PC-3 (cell line): ENCODE results near the gene LBP. TPM values are rescaled to one million over a fixed set of nuclear protein-coding genes. Genes with fewer than 3 reads are reported as not detected.

ENCODE experiments used
- ATAC-seq: fragments of 200-7000 bp; cut with Tn5 transposase; 2 replicates; pipeline ENCODE4 v1.9.1; 2020; ENCODE audit warnings: mild to moderate bottlenecking, moderate library complexity
- BruUV-seq: library from RNA; stranded (reverse); fragments of 400-500 nt; replicated peaks from 2 replicates; lab custom pipeline; 2021; lab: Mats Ljungman, UMichigan
- CTCF ChIA-PET: fragments of 300-600 bp; sonication (Branson Sonifier 250); formaldehyde crosslinking; loops from one replicate; lab custom pipeline; 2022; ENCODE audit warnings: antibody characterized with exemption; lab: Charles Lee
- POLR2A ChIA-PET: fragments of 300-600 bp; sonication (Branson Sonifier 250); formaldehyde crosslinking; loops from one replicate; lab custom pipeline; 2022; ENCODE audit warnings: antibody characterized with exemption; ENCODE audit not compliant: unreplicated experiment; lab: Charles Lee
- DNase-seq: peaks from one replicate; pipeline ENCODE4 v3.0.0-alpha.2; 2015
- H2AFZ ChIP-seq: fragments of 300-600 bp; sonication (generic); 2 replicates; pipeline ENCODE4 v1.6.0; 2016; ENCODE audit warnings: antibody characterized with exemption, low read length
- H3F3A ChIP-seq: fragments of 300-600 bp; sonication (generic); one replicate; pipeline ENCODE4 v1.6.0; 2017; ENCODE audit warnings: antibody characterized with exemption, low read length, control low read depth, mild to moderate bottlenecking; ENCODE audit not compliant: unreplicated experiment
- H3K27ac ChIP-seq: fragments of 300-600 bp; sonication (generic); 2 replicates; pipeline ENCODE4 v1.5.1; 2016; ENCODE audit warnings: mild to moderate bottlenecking, low read length
- H3K27me3 ChIP-seq: fragments of 300-600 bp; sonication (generic); 2 replicates; pipeline ENCODE4 v1.6.1; 2016; ENCODE audit warnings: low read length, mixed read lengths
- H3K36me3 ChIP-seq: fragments of 300-600 bp; sonication (generic); 2 replicates; pipeline ENCODE4 v1.6.1; 2016; ENCODE audit warnings: low read depth, mixed run types, low read length, mixed read lengths
- H3K4me1 ChIP-seq: fragments of 300-600 bp; sonication (generic); 2 replicates; pipeline ENCODE4 v1.5.1; 2016; ENCODE audit warnings: low read length; ENCODE audit not compliant: insufficient read depth
- H3K4me2 ChIP-seq: fragments of 300-600 bp; sonication (generic); 2 replicates; pipeline ENCODE4 v1.6.0; 2016; ENCODE audit warnings: low read length
- H3K4me3 ChIP-seq: fragments of 300-600 bp; sonication (generic); 2 replicates; pipeline ENCODE4 v1.5.1; 2016; ENCODE audit warnings: mild to moderate bottlenecking, low read length, mixed read lengths
- H3K79me2 ChIP-seq: fragments of 300-600 bp; sonication (generic); 2 replicates; pipeline ENCODE4 v1.6.1; 2017; ENCODE audit warnings: low read length, mixed read lengths
- H3K9ac ChIP-seq: fragments of 300-600 bp; sonication (generic); 2 replicates; pipeline ENCODE4 v1.6.0; 2016; ENCODE audit warnings: mild to moderate bottlenecking, low read length
- H3K9me2 ChIP-seq: fragments of 300-600 bp; sonication (generic); replicated peaks from 2 replicates; pipeline ENCODE4 v1.6.1; 2016; ENCODE audit warnings: mixed run types, low read length, mixed read lengths
- H3K9me3 ChIP-seq: fragments of 300-600 bp; sonication (generic); 2 replicates; pipeline ENCODE4 v1.6.1; 2016; ENCODE audit warnings: low read length, mixed read lengths
- H4K20me1 ChIP-seq: fragments of 300-600 bp; sonication (generic); 2 replicates; pipeline ENCODE4 v1.6.1; 2016; ENCODE audit warnings: low read length, mixed read lengths
- EZH2 ChIP-seq: fragments of 300-600 bp; sonication (generic); IDR thresholded peaks from one replicate; pipeline ENCODE4 v1.6.1; 2017; ENCODE audit warnings: antibody characterized with exemption, mild to moderate bottlenecking, low read length; ENCODE audit not compliant: unreplicated experiment
- EZH2phosphoT487 ChIP-seq: fragments of 300-600 bp; sonication (generic); IDR thresholded peaks from 2 replicates; pipeline ENCODE4 v1.6.1; 2018; ENCODE audit warnings: mild to moderate bottlenecking, antibody characterized with exemption, low read length, borderline replicate concordance
- intact Hi-C: fragments of 100-400 bp; cut with micrococcal nuclease; formaldehyde crosslinking; loops from 2 replicates; pipeline ENCODE4 v1.9.0; 2023
- total RNA-seq: library from RNA; depleted of rRNA; stranded (reverse); fragments of >200 nt; gene quantifications from 2 replicates; pipeline ENCODE4 v1.2.3, GENCODE V29; 2014
- TF ChIP-seq, protein P1 (sequence below): fragments of 300-600 bp; sonication (generic); conservative IDR thresholded peaks from 2 replicates; pipeline ENCODE4 v1.5.1; 2017; ENCODE audit warnings: antibody characterized with exemption, low read depth, mild to moderate bottlenecking, low read length

The LBP gene
- total RNA-seq, 1 experiment from 2014 or later, result not detected

- Histone ChIP-seq H3K36me3 (no peaks in the 10 kb centered on the region), H3K79me2 (no peaks in the 10 kb centered on the region), H3K9ac (no peak overlapping the region), H3K4me3 (no peak overlapping the region), H3K27me3 (no peaks in the 10 kb centered on the region), H3K4me1 (0 out of 2 replicates have a peak, but pooled peaks cover under 1% of the 10 kb centered on the region), H3K9me2 (no peaks in the 10 kb centered on the region), H3K27ac (no peak overlapping the region), H4K20me1 (no peaks in the 10 kb centered on the region), H3K9me3 (no peaks in the 10 kb centered on the region), H3F3A (no peaks in the 10 kb centered on the region), H3K4me2 (no peak overlapping the region), H2AFZ (no peak overlapping the region)
- POLR2A ChIA-PET, result no interaction called here
- DNase-seq, result no peak
- CTCF ChIA-PET, result interaction anchor here (0.9 kb wide), 1 partner anchor 9 kb away, joined by 13 read pairs; no protein-coding TSS in a partner anchor
- ATAC-seq, result no peak
- BruUV-seq, result no TSS peak
- TF ChIP-seq, protein P1, sequence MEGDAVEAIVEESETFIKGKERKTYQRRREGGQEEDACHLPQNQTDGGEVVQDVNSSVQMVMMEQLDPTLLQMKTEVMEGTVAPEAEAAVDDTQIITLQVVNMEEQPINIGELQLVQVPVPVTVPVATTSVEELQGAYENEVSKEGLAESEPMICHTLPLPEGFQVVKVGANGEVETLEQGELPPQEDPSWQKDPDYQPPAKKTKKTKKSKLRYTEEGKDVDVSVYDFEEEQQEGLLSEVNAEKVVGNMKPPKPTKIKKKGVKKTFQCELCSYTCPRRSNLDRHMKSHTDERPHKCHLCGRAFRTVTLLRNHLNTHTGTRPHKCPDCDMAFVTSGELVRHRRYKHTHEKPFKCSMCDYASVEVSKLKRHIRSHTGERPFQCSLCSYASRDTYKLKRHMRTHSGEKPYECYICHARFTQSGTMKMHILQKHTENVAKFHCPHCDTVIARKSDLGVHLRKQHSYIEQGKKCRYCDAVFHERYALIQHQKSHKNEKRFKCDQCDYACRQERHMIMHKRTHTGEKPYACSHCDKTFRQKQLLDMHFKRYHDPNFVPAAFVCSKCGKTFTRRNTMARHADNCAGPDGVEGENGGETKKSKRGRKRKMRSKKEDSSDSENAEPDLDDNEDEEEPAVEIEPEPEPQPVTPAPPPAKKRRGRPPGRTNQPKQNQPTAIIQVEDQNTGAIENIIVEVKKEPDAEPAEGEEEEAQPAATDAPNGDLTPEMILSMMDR, result no peak
- TF ChIP-seq EZH2phosphoT487 (no peak), EZH2 (no peak)
- intact Hi-C loops, result no loop called here
Measured at GRCh38 chr20:38331245-38331644, 15.0 kb upstream of the LBP start.

- Histone ChIP-seq H4K20me1 (no peaks in the 10 kb centered on the region), H3K4me2 (no peak overlapping the region), H3F3A (no peaks in the 10 kb centered on the region), H3K9ac (no peak overlapping the region), H3K27ac (no peak overlapping the region), H3K36me3 (no peaks in the 10 kb centered on the region), H3K79me2 (no peaks in the 10 kb centered on the region), H3K4me3 (no peak overlapping the region), H3K9me3 (no peaks in the 10 kb centered on the region), H3K9me2 (no peaks in the 10 kb centered on the region), H2AFZ (no peak overlapping the region), H3K4me1 (no peaks in the 10 kb centered on the region), H3K27me3 (no peaks in the 10 kb centered on the region)
- TF ChIP-seq EZH2phosphoT487 (no peak), EZH2 (no peak)
- TF ChIP-seq, protein P1, result no peak
- BruUV-seq, result no TSS peak
- intact Hi-C loops, result no loop called here
- ATAC-seq (no peak), DNase-seq (no peak)
- ChIA-PET CTCF (interaction anchor here (0.5 to 0.9 kb wide), 2 partner anchors 10 to 258 kb away, joined by 3 to 13 read pairs; no protein-coding TSS in a partner anchor), POLR2A (interaction anchor here (0.6 to 0.7 kb wide), 2 partner anchors 33 to 860 kb away, joined by 3 to 4 read pairs; no protein-coding TSS in a partner anchor)
Measured at GRCh38 chr20:38331814-38332213, 14.5 kb upstream of the LBP start.

DNA sequence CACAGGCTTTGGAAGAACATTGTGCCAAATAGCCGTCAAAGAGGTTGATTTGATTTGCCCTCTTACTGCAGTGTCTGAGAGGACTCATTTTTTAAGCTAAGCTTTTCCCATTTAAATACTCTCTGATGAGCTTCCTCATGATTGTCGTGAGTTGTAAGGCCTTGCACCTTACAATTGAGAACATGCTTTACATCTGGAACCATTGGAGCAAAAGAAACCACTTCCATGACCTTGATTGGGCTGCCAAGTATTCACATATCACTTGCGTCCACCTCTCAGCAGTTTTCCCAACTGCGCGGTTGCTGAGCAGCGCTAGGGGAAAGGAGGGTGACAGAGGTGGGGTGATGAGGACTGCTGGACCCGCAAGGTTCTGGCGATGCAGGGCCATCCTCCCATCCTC lies 12.3 kb upstream of the LBP start:
- Histone ChIP-seq H3K4me3 (no peak overlapping the region), H3K79me2 (no peaks in the 10 kb centered on the region), H4K20me1 (no peaks in the 10 kb centered on the region), H3K9ac (no peak overlapping the region), H3K9me2 (no peaks in the 10 kb centered on the region), H3K4me2 (no peak overlapping the region), H3K4me1 (no peaks in the 10 kb centered on the region), H3K36me3 (no peaks in the 10 kb centered on the region), H2AFZ (no peak overlapping the region), H3K27me3 (no peaks in the 10 kb centered on the region), H3K27ac (no peak overlapping the region), H3K9me3 (peaks cover 4% of the 10 kb centered on the region; the same call in 1 of the 2 replicates), H3F3A (no peaks in the 10 kb centered on the region)
- intact Hi-C loops, result no loop called here
- ATAC-seq, result no peak
- no peak for DNase-seq
- BruUV-seq, result no TSS peak
- POLR2A ChIA-PET, result interaction anchor here (0.6 kb wide), 1 partner anchor 306 kb away, joined by 4 read pairs; no protein-coding TSS in a partner anchor
- TF ChIP-seq EZH2phosphoT487, result no peak
- TF ChIP-seq, protein P1, result no peak
- CTCF ChIA-PET, result no interaction called here
